Testis (tissue), 3 donors: ENCODE results near the gene CTIF. TPM values are rescaled to one million over a fixed set of nuclear protein-coding genes. Genes with fewer than 3 reads are reported as not detected.

Experiments
- DNase-seq: peaks from one replicate; pipeline ENCODE4 v3.0.0-alpha.2; 2019
- H3K27ac ChIP-seq, 2 donors: fragments of 200-600 bp; sonication (generic); one replicate each; pipeline ENCODE4 v1.5.1; 2019
- H3K27me3 ChIP-seq: fragments of 200-600 bp; sonication (generic); one replicate; pipeline ENCODE4 v1.5.1; 2019
- H3K36me3 ChIP-seq: fragments of 200-600 bp; sonication (generic); one replicate; pipeline ENCODE4 v1.5.1; 2017; ENCODE audit warnings: low read depth; ENCODE audit errors: missing control alignments
- H3K4me1 ChIP-seq: fragments of 200-600 bp; sonication (generic); one replicate; pipeline ENCODE4 v1.5.1; 2019
- H3K4me3 ChIP-seq, 2 donors: fragments of 200-600 bp; sonication (generic); one replicate each; pipeline ENCODE4 v1.5.1; 2017 to 2019
- H3K9me3 ChIP-seq: fragments of 200-600 bp; sonication (generic); one replicate; pipeline ENCODE4 v1.5.1; 2017
- CTCF ChIP-seq, 3 experiments: fragments of 450-650 bp in 2 of 3; fragments of 200-600 bp in 1 of 3; sonication (generic) in 1 of 3; IDR thresholded peaks; one replicate each; pipeline ENCODE4 v1.5.1; 2016 to 2019; ENCODE audit warnings: antibody characterized with exemption in 3 of 3, mild to moderate bottlenecking in 2 of 3, moderate library complexity in 1 of 3
- POLR2A ChIP-seq: fragments of 450-650 bp; IDR thresholded peaks from one replicate; pipeline ENCODE4 v1.6.1; 2017; ENCODE audit warnings: antibody characterized with exemption, mild to moderate bottlenecking, moderate library complexity
- WGBS, 2 donors: methylation state at CpG; one replicate each; pipeline ENCODE4 v1.1.5; 2018; 5-methylcytosine and 5-hydroxymethylcytosine counted together
- intact Hi-C: fragments of 100-400 bp; cut with DNase I; formaldehyde crosslinking; loops from one replicate; pipeline ENCODE4 v1.15.1; 2023; ENCODE audit warnings: low total_unique reads
- polyA plus RNA-seq: library from polyadenylated mRNA; stranded (reverse); fragments of 350-450 nt; fragmentation: Illumina TruSeq; extraction: RNeasy Lipid Tissue Mini Kit (QIAGEN cat#74804); gene quantifications from one replicate; pipeline ENCODE4 v1.2.3, GENCODE V29; 2014; ENCODE audit warnings: low read depth, low replicate concordance; ENCODE audit not compliant: insufficient read depth
- total RNA-seq, 2 donors: library from RNA; depleted of rRNA; stranded (reverse); fragments of >200 nt; gene quantifications; one replicate each; pipeline ENCODE4 v1.2.3, GENCODE V29; 2016

CTIF gene
- total and polyA plus RNA-seq, 3 donors from 2014 or later = 33.8 to 41.5 (median 35.6) TPM

DNA sequence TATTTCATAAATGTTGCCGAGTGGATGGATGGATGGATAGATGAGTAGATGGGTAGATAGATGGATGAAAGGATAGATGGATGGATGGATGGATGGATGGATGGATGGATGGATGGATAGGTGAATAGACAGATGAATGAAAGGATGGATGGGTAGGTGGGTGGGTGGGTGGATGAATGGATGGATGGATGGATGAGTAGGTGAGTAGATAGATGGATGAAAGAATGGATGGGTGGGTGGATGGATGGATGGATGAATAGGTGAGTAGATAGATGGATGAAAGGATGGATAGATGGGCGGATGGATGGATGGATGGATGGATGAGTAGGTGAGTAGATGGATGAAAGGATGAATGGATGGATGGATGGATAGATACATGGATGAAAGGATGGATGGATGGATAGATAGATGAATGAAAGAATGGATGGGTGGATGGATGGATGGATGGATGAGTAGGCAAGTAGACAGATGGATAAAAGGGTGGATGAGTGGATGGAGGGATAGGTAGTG is 307.6 kb downstream of the CTIF start:
- no peak for DNase-seq

GRCh38 chr18:48847807-48848486 is 309.1 kb downstream of the CTIF start:
- 79 to 83% methylated on average over 10 to 11 of the region's 11 CpGs for WGBS, 2 donors
- no peak for DNase-seq
- peaks cover 22% of the 10 kb centered on the region for H3K4me1 ChIP-seq
- H3K36me3 ChIP-seq = no peaks in the 10 kb centered on the region
- H3K27ac ChIP-seq = peak overlapping the region in 1 of 2 donors; percentile 53
- no peak overlapping the region for H3K4me3 ChIP-seq
- H3K9me3 ChIP-seq = no peaks in the 10 kb centered on the region
- no peaks in the 10 kb centered on the region for H3K27me3 ChIP-seq
- intact Hi-C loops = no loop called here
- no peak for TF ChIP-seq POLR2A
- TF ChIP-seq CTCF (IDR thresholded peaks at IDR 0.05) = no peak

More for the DNA sequence above, 307.6 kb downstream of the CTIF start:
- H3K4me3 ChIP-seq = no peak overlapping the region
- H3K9me3 ChIP-seq = no peaks in the 10 kb centered on the region
- H3K27me3 ChIP-seq = no peaks in the 10 kb centered on the region
- TF ChIP-seq CTCF (IDR thresholded peaks at IDR 0.05) (no peak), POLR2A (no peak)
- peaks cover 35% of the 10 kb centered on the region for H3K4me1 ChIP-seq
- WGBS, 2 donors = 96 to 98% methylated on average over 2 of the region's 2 CpGs
- intact Hi-C loops = no loop called here
- H3K27ac ChIP-seq = no peak overlapping the region
- H3K36me3 ChIP-seq = no peaks in the 10 kb centered on the region

DNA sequence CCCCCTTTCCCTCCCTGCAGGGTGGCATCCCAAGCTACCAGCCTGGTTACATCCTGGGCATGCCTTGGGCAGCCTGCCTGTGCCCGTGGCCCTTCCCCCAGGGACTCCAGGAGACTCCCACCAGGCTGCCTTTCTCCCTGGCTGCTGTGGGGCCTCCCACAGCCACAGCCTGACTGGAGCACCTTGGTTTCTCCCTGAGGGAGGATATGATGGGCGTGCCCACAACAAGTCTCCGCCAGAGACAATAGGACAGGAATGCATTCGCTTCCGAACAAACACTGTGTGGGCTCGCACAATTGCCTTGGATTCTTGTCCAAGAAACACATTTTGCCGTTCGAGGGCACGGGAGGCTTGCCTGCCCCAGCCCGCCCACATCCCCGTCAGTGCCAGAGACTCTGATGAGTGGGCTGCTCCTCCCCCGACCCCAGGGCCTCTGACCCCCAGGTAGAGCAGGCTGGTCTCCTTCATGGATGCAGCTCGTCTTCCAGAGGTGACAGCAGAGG is 309.9 kb downstream of the CTIF start:
- Histone ChIP-seq H3K9me3 (no peaks in the 10 kb centered on the region), H3K4me3 (no peak overlapping the region), H3K4me1 (peaks cover 22% of the 10 kb centered on the region), H3K27me3 (no peaks in the 10 kb centered on the region), H3K27ac (peak overlapping the region in 1 of 2 donors; percentile 53), H3K36me3 (no peaks in the 10 kb centered on the region)
- no peak for DNase-seq
- TF ChIP-seq POLR2A (no peak), CTCF (IDR thresholded peaks at IDR 0.05) (no peak)
- WGBS, 2 donors = 54 to 63% methylated on average over 4 to 13 of the region's 13 CpGs
- intact Hi-C loops = no loop called here

DNA sequence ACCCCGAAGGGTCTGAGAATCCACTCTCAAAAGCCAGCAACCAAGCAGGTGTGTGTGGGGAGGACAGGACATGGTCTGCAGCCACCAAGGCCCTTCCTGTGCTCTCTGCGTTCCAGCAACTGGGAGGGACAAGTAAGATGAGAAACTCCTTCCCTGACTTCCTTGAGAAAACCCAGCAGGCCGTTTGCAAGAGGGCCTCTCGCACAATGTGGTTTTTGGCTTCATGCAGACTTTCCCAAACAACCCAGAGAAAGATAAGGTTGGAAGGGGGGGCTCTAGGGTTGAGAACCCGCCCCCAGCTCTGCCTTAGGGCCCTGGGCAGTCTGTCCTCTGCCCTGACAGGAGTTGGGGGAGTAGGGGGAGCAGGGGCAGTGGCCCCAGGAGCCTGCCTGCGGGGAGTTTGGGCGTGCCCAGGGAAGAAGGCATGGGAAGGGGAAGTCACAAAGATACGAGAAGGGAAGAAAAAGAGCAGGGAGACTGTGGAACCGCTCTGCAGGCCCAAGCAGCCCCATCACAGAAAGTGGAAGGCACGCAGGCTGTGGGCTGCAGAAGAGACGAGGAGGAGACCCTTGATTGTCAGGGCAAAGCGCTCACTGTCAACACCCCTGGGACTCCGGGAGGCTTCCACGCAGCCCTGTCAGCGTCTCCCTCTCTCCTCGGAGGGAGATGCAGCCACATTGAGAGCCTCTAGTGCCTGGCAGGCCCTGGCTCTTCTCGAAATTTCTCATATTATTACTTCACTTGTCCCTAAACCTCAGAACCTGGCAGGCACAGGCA is 312.2 kb downstream of the CTIF start:
- Histone ChIP-seq H3K36me3 (no peaks in the 10 kb centered on the region), H3K27ac (peak overlapping the region in 1 of 2 donors; percentile 67), H3K9me3 (no peaks in the 10 kb centered on the region), H3K4me3 (no peak overlapping the region), H3K4me1 (peaks cover 22% of the 10 kb centered on the region), H3K27me3 (no peaks in the 10 kb centered on the region)
- no peak for TF ChIP-seq POLR2A
- TF ChIP-seq CTCF (IDR thresholded peaks at IDR 0.05) = no peak
- 46 to 54% methylated on average over 16 to 17 of the region's 17 CpGs for WGBS, 2 donors
- intact Hi-C loops = no loop called here
- peak; percentile 51 for DNase-seq
